ENCODE data around the gene REC8. TPM values are rescaled to one million over a fixed set of nuclear protein-coding genes. Genes with fewer than 3 reads are reported as not detected.
A peak's percentile ranks its signal among the peaks of the same experiment; 100 is the strongest.
"Not testable (repeated sequence)": the region's sequence is repeated elsewhere in the genome, so short reads cannot be mapped to it uniquely, and the experiment has no call there.

The REC8 gene
- total and polyA plus RNA-seq, 9 donors = 4.9 to 75.4 (median 8.1) TPM

GRCh38 chr14:24216345-24216699 is 44.4 kb downstream of the REC8 start:
- H3K27ac ChIP-seq = peak overlapping the region in 1 of 2 donors; percentile 24
- H3K4me1 ChIP-seq (ENCODE audit: insufficient read depth) = peaks cover 2% of the 10 kb centered on the region
- H3K27me3 ChIP-seq = no peaks in the 10 kb centered on the region
- DNase-seq = no peak
- intact Hi-C loops (cut with DNase I) = no loop called here
- H3K36me3 ChIP-seq = no peaks in the 10 kb centered on the region
- 86 to 94% (median 88%) methylated on average over 2 of the region's 2 CpGs for WGBS, 3 donors
- H3K4me3 ChIP-seq = peak overlapping the region; percentile 77
- no peaks in the 10 kb centered on the region for H3K9me3 ChIP-seq
- TF ChIP-seq EP300 (IDR thresholded peaks at IDR 0.05) (no peak), POLR2A (IDR thresholded peaks at IDR 0.05) (no peak), CTCF (IDR thresholded peaks at IDR 0.05) (no peak)

DNA sequence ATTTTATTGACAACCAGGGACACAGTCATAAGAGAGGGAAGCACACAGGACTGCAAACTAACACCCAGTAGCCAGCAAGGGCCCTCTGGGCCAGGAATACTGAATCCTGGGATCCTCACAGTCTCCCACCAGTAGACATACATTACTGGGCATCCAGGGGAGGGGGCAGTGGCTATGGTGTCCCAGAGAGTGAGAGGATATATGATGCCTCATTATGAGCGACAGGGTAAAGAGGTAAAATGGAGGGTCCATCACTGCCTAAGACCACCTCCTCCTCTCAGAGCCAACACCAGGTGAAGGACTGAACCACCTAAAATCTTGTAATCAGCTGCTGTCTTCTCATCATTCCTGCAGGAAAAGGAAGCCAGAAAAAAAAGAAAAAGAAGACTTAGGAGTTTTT is 45.0 kb downstream of the REC8 start:
- H3K4me3 ChIP-seq; H3K27ac ChIP-seq; intact Hi-C loops (cut with DNase I); H3K9me3 ChIP-seq; H3K27me3 ChIP-seq; H3K36me3 ChIP-seq; H3K4me1 ChIP-seq (ENCODE audit: insufficient read depth): not testable (repeated sequence)
- 90 to 95% (median 94%) methylated on average over 1 of the region's 1 CpG for WGBS, 3 donors
- peak in 1 of 5 donors; percentile 19 for DNase-seq

DNA sequence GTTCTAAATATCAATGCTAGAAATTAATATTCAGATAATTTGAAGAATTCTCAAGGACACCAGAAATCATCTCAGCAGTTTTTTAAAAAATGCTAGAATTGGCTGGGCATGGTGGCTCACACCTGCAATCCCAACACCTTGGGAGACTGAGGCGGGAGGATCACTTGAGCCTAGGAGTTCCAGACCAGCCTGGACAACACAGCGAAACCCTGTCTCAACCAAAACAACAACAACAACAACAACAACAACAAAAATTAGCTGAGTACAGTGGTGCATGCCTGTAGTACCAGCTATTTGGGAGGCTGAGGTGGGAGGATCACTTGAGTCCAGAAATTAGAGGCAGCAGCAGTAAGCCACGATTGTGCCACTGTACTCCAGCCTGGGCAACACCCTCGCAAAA is 47.2 kb downstream of the REC8 start:
- Histone ChIP-seq H3K4me1 (ENCODE audit: insufficient read depth) (no peaks in the 10 kb centered on the region), H3K36me3 (no peaks in the 10 kb centered on the region), H3K4me3 (no peak overlapping the region), H3K27ac (no peak overlapping the region), H3K9me3 (no peaks in the 10 kb centered on the region), H3K27me3 (no peaks in the 10 kb centered on the region)
- 87 to 94% (median 89%) methylated on average over 4 of the region's 4 CpGs for WGBS, 3 donors
- TF ChIP-seq POLR2A (IDR thresholded peaks at IDR 0.05) = no peak
- no peak for TF ChIP-seq CTCF (IDR thresholded peaks at IDR 0.05)
- no peak for TF ChIP-seq EP300 (IDR thresholded peaks at IDR 0.05)
- DNase-seq = no peak
- intact Hi-C loops (cut with DNase I) = no loop called here

- intact Hi-C loops (cut with DNase I) = no loop called here
- H3K4me3 ChIP-seq = no peak overlapping the region
- DNase-seq = no peak
- H3K27ac ChIP-seq = no peak overlapping the region
- TF ChIP-seq CTCF (IDR thresholded peaks at IDR 0.05) = no peak
- no peak for TF ChIP-seq EP300 (IDR thresholded peaks at IDR 0.05)
- TF ChIP-seq POLR2A (IDR thresholded peaks at IDR 0.05) = no peak
- no peaks in the 10 kb centered on the region for H3K9me3 ChIP-seq
- no peaks in the 10 kb centered on the region for H3K36me3 ChIP-seq
- no peaks in the 10 kb centered on the region for H3K4me1 ChIP-seq (ENCODE audit: insufficient read depth)
- H3K27me3 ChIP-seq = no peaks in the 10 kb centered on the region
- 57 to 61% (median 60%) methylated on average over 3 of the region's 3 CpGs for WGBS, 3 donors
These were observed 47.6 kb downstream of the REC8 start for GRCh38 chr14:24219521-24219920.

- H3K4me1 ChIP-seq (ENCODE audit: insufficient read depth); H3K27me3 ChIP-seq; H3K4me3 ChIP-seq; intact Hi-C loops (cut with DNase I); H3K27ac ChIP-seq; H3K36me3 ChIP-seq; H3K9me3 ChIP-seq: not testable (repeated sequence)
- DNase-seq = peak in 1 of 5 donors; percentile 7
- WGBS, 3 donors = 97 to 99% (median 99%) methylated on average over 4 of the region's 4 CpGs
These were observed 51.1 kb downstream of the REC8 start for GRCh38 chr14:24222987-24223386.

DNA sequence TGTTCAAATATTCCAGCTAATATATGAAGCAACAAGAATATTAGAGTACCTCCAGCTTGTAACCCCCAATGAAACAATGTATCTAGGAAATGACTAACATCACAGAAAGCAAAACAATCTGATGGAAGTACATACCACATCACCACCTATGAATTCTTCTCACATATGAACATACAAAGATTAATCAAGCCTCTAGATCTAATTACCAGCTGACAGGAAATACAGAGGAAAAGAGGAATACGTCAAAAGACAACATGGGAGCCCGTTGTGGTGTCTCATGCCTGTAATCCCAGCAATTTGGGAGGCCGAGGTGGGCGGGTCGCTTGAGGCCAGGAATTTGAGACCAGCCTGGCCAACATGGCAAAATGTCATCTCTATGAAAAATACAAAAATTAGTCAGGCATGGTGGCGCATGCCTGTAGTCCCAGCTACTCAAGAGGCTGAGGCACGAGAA is 52.8 kb downstream of the REC8 start:
- DNase-seq = peak in 1 of 5 donors; percentile 19
- Histone ChIP-seq H3K36me3 (no peaks in the 10 kb centered on the region), H3K9me3 (no peaks in the 10 kb centered on the region), H3K4me3 (no peak overlapping the region), H3K27me3 (no peaks in the 10 kb centered on the region), H3K27ac (no peak overlapping the region), H3K4me1 (ENCODE audit: insufficient read depth) (no peaks in the 10 kb centered on the region)
- TF ChIP-seq CTCF (IDR thresholded peaks at IDR 0.05) = no peak
- no peak for TF ChIP-seq EP300 (IDR thresholded peaks at IDR 0.05)
- no peak for TF ChIP-seq POLR2A (IDR thresholded peaks at IDR 0.05)
- intact Hi-C loops (cut with DNase I) = no loop called here
- 83 to 89% (median 87%) methylated on average over 7 of the region's 7 CpGs for WGBS, 3 donors

All from ovary (tissue), 9 donors.